ENCODE measurements around the gene PSMD8. TPM values are rescaled to one million over a fixed set of nuclear protein-coding genes. Genes with fewer than 3 reads are reported as not detected.

Gene PSMD8
- total RNA-seq, 1 experiment from 2014 or later, result 199 TPM

Other genes starting within 250 kb of the PSMD8 start
- 2.5 and 3.2 TPM in 2 replicates for gene DPF1, start 150.3 kb upstream of the PSMD8 start, total RNA-seq (2014; rRNA removed; shearing (Covaris generic); ENCODE audit: low replicate concordance)
- gene PPP1R14A, start 118.2 kb upstream of the PSMD8 start, total RNA-seq (2014; rRNA removed; shearing (Covaris generic); ENCODE audit: low replicate concordance), result not detected in 2 replicates
- gene SPINT2, start 110.0 kb upstream of the PSMD8 start, total RNA-seq (2014; rRNA removed; shearing (Covaris generic); ENCODE audit: low replicate concordance), result 0.22 and 1.7 TPM in 2 replicates
- not detected in 2 replicates for gene C19orf33, start 70.3 kb upstream of the PSMD8 start, total RNA-seq (2014; rRNA removed; shearing (Covaris generic); ENCODE audit: low replicate concordance)
- 31.0 and 58.0 TPM in 2 replicates for gene YIF1B, start 58.6 kb upstream of the PSMD8 start, total RNA-seq (2014; rRNA removed; shearing (Covaris generic); ENCODE audit: low replicate concordance)
- gene KCNK6, start 54.7 kb upstream of the PSMD8 start, total RNA-seq (2014; rRNA removed; shearing (Covaris generic); ENCODE audit: low replicate concordance), result not detected in 2 replicates
- gene CATSPERG, start 38.7 kb upstream of the PSMD8 start, total RNA-seq (2014; rRNA removed; shearing (Covaris generic); ENCODE audit: low replicate concordance), result 4.3 and 14.6 TPM in 2 replicates
- not detected in 2 replicates for gene GGN, start 13.5 kb downstream of the PSMD8 start, total RNA-seq (2014; rRNA removed; shearing (Covaris generic); ENCODE audit: low replicate concordance)
- 0.07 and 0.11 TPM in 2 replicates for gene SPRED3, start 14.1 kb downstream of the PSMD8 start, total RNA-seq (2014; rRNA removed; shearing (Covaris generic); ENCODE audit: low replicate concordance)
- 12.8 and 21.4 TPM in 2 replicates for gene FAM98C, start 28.5 kb downstream of the PSMD8 start, total RNA-seq (2014; rRNA removed; shearing (Covaris generic); ENCODE audit: low replicate concordance)
- 0.14 and 0.15 TPM in 2 replicates for gene RASGRP4, start 51.6 kb downstream of the PSMD8 start, total RNA-seq (2014; rRNA removed; shearing (Covaris generic); ENCODE audit: low replicate concordance)
- gene RYR1, start 59.1 kb downstream of the PSMD8 start, total RNA-seq (2014; rRNA removed; shearing (Covaris generic); ENCODE audit: low replicate concordance), result 0.45 and 1.3 TPM in 2 replicates
- gene MAP4K1, start 243.4 kb downstream of the PSMD8 start, total RNA-seq (2014; rRNA removed; shearing (Covaris generic); ENCODE audit: low replicate concordance), result 262 and 352 TPM in 2 replicates
- 474 and 745 TPM in 2 replicates for gene EIF3K, start 244.6 kb downstream of the PSMD8 start, total RNA-seq (2014; rRNA removed; shearing (Covaris generic); ENCODE audit: low replicate concordance)

Data from Karpas-422 (cell line).